Panc1 (cell line): ENCODE results near the gene PLSCR3. TPM values are rescaled to one million over a fixed set of nuclear protein-coding genes. Genes with fewer than 3 reads are reported as not detected.
A peak's percentile ranks its signal among the peaks of the same experiment; 100 is the strongest.

Experiments used
- ATAC-seq: fragments of 200-7000 bp; cut with Tn5 transposase; 2 replicates; pipeline ENCODE4 v1.9.1; 2020; ENCODE audit warnings: mild to moderate bottlenecking, moderate library complexity
- BruUV-seq: library from RNA; stranded (reverse); fragments of 400-500 nt; replicated peaks from 2 replicates; lab custom pipeline; 2021; lab: Mats Ljungman, UMichigan
- CTCF ChIA-PET: fragments of 300-600 bp; sonication (Branson Sonifier 250); formaldehyde crosslinking; loops from one replicate; lab custom pipeline; 2022; ENCODE audit warnings: antibody characterized with exemption; lab: Charles Lee
- POLR2A ChIA-PET: fragments of 300-600 bp; sonication (Branson Sonifier 250); formaldehyde crosslinking; loops from one replicate; lab custom pipeline; 2022; ENCODE audit warnings: antibody characterized with exemption; lab: Charles Lee
- DNase-seq: peaks from one replicate; pipeline ENCODE4 v3.0.0-alpha.2; 2010; ENCODE audit warnings: low read depth, low spot score
- H3K27ac ChIP-seq: 2 replicates; pipeline ENCODE4 v1.5.1; 2011; ENCODE audit warnings: mild to moderate bottlenecking, low read length, inconsistent platforms
- H3K27me3 ChIP-seq: fragments of 200-500 bp; sonication (Bioruptor generic); 2 replicates; pipeline ENCODE4 v1.6.0; 2014; ENCODE audit warnings: low read length, inconsistent platforms; ENCODE audit not compliant: control insufficient read depth, insufficient read depth
- H3K36me3 ChIP-seq: fragments of 200-500 bp; sonication (Bioruptor generic); 2 replicates; pipeline ENCODE4 v1.5.1; 2014; ENCODE audit warnings: inconsistent platforms, mild to moderate bottlenecking, low read length, moderate library complexity; ENCODE audit not compliant: control insufficient read depth, insufficient read depth
- H3K4me1 ChIP-seq: 2 replicates; pipeline ENCODE4 v1.5.1; 2011; ENCODE audit warnings: inconsistent platforms, mild to moderate bottlenecking, low read length, moderate library complexity; ENCODE audit not compliant: control insufficient read depth, insufficient read depth
- H3K4me3 ChIP-seq, 2 experiments: 2 replicates each; pipeline ENCODE4 v1.5.1; 2011 to 2012; ENCODE audit warnings: low read depth in 2 of 2, low read length in 2 of 2, mild to moderate bottlenecking in 2 of 2, inconsistent platforms in 1 of 2, moderate library complexity in 1 of 2
- H3K9me3 ChIP-seq: fragments of 200-500 bp; sonication (Bioruptor generic); 2 replicates; pipeline ENCODE4 v1.5.1; 2014; ENCODE audit warnings: low read depth, mild to moderate bottlenecking, inconsistent platforms, low read length, moderate library complexity; ENCODE audit not compliant: control insufficient read depth, insufficient read depth
- POLR2AphosphoS5 ChIP-seq: IDR thresholded peaks from 2 replicates; pipeline ENCODE4 v1.6.1; 2012; ENCODE audit warnings: mild to moderate bottlenecking, low read depth, low read length, moderate library complexity
- SIN3A ChIP-seq: IDR thresholded peaks from 2 replicates; pipeline ENCODE4 v1.6.1; 2012; ENCODE audit warnings: low read depth, mild to moderate bottlenecking, low read length, moderate library complexity, borderline replicate concordance; ENCODE audit not compliant: insufficient read depth
- TCF7L2 ChIP-seq: IDR thresholded peaks from 2 replicates; pipeline ENCODE4 v1.6.1; 2011; ENCODE audit warnings: mild to moderate bottlenecking, low read depth, low read length, inconsistent platforms
- in situ Hi-C: cut with HindIII; loops from 2 replicates; pipeline ENCODE4 v1.10.0; 2016; ENCODE audit warnings: low sequenced_read_pairs, low pct_unique_long_range_greater_than_20kb
- intact Hi-C: fragments of 100-400 bp; cut with micrococcal nuclease; formaldehyde crosslinking; loops from one replicate; pipeline ENCODE4 v1.10.0; 2022; ENCODE audit not compliant: unreplicated experiment
- total RNA-seq: library from RNA; stranded (reverse); gene quantifications from one replicate; pipeline ENCODE4 v1.2.1, GENCODE V29; 2021; ENCODE audit not compliant: unreplicated experiment
- TF ChIP-seq, protein P1 (sequence below), 2 experiments: IDR thresholded peaks; 2 replicates each; pipeline ENCODE4 v1.6.1; 2011 to 2012; ENCODE audit warnings: low read depth in 2 of 2, control low read depth in 1 of 2, low read length in 1 of 2, mild to moderate bottlenecking in 1 of 2, moderate library complexity in 1 of 2; ENCODE audit not compliant: insufficient read depth in 1 of 2
- TF ChIP-seq, protein P2 (sequence below): fragments of 450-650 bp; IDR thresholded peaks from 2 replicates; pipeline ENCODE4 v1.5.1; 2017; ENCODE audit warnings: mild to moderate bottlenecking

The PLSCR3 gene
- total RNA-seq, 1 experiment from 2014 or later, result 32.0 TPM

DNA sequence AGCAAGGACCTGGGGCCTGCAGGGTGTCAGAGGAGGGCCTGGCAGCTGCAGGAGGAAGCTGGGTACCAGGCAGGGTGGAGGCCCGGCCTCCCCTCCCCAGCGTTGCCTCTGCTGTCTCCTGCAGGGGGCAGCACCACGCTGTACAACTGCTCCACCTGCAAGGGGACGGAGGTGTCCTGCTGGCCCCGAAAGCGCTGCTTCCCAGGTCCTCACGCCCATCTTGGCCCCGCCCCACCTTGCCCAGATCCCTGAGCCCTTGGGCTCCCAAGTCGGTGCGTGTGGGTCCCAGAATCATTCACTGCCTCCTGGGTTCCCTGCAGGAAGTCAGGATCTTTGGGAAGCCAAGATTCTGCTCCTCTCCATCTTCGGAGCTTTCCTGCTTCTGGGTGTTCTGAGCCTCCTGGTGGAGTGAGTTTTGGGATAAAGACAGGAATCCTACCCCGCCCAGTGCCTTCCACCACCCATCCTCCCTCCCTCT is 38.2 kb downstream of the PLSCR3 start:
- TF ChIP-seq TCF7L2, result no peak
- no peak for TF ChIP-seq SIN3A
- TF ChIP-seq, protein P1, sequence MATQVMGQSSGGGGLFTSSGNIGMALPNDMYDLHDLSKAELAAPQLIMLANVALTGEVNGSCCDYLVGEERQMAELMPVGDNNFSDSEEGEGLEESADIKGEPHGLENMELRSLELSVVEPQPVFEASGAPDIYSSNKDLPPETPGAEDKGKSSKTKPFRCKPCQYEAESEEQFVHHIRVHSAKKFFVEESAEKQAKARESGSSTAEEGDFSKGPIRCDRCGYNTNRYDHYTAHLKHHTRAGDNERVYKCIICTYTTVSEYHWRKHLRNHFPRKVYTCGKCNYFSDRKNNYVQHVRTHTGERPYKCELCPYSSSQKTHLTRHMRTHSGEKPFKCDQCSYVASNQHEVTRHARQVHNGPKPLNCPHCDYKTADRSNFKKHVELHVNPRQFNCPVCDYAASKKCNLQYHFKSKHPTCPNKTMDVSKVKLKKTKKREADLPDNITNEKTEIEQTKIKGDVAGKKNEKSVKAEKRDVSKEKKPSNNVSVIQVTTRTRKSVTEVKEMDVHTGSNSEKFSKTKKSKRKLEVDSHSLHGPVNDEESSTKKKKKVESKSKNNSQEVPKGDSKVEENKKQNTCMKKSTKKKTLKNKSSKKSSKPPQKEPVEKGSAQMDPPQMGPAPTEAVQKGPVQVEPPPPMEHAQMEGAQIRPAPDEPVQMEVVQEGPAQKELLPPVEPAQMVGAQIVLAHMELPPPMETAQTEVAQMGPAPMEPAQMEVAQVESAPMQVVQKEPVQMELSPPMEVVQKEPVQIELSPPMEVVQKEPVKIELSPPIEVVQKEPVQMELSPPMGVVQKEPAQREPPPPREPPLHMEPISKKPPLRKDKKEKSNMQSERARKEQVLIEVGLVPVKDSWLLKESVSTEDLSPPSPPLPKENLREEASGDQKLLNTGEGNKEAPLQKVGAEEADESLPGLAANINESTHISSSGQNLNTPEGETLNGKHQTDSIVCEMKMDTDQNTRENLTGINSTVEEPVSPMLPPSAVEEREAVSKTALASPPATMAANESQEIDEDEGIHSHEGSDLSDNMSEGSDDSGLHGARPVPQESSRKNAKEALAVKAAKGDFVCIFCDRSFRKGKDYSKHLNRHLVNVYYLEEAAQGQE (IDR thresholded peaks at IDR 0.05; ENCODE audit: insufficient read depth in 1 of 2, low read depth in 2 of 2, low read length in 1 of 2), result peak in 1 of 2 experiments; percentile 41; a peak in 1 of 4 replicates
- TF ChIP-seq, protein P2, sequence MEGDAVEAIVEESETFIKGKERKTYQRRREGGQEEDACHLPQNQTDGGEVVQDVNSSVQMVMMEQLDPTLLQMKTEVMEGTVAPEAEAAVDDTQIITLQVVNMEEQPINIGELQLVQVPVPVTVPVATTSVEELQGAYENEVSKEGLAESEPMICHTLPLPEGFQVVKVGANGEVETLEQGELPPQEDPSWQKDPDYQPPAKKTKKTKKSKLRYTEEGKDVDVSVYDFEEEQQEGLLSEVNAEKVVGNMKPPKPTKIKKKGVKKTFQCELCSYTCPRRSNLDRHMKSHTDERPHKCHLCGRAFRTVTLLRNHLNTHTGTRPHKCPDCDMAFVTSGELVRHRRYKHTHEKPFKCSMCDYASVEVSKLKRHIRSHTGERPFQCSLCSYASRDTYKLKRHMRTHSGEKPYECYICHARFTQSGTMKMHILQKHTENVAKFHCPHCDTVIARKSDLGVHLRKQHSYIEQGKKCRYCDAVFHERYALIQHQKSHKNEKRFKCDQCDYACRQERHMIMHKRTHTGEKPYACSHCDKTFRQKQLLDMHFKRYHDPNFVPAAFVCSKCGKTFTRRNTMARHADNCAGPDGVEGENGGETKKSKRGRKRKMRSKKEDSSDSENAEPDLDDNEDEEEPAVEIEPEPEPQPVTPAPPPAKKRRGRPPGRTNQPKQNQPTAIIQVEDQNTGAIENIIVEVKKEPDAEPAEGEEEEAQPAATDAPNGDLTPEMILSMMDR, result peak; percentile 91
- Histone ChIP-seq H3K27ac (no peak overlapping the region), H3K27me3 (no peaks in the 10 kb centered on the region), H3K9me3 (no peaks in the 10 kb centered on the region), H3K36me3 (no peaks in the 10 kb centered on the region; the same call in 1 of the 2 replicates), H3K4me1 (peaks cover 6% of the 10 kb centered on the region), H3K4me3 (0 out of 4 replicates have a peak overlapping the region, but pooled peaks of 1 of the 2 experiments have one; percentile 18)
- BruUV-seq, result no TSS peak
- ChIA-PET POLR2A (no interaction called here), CTCF (interaction anchor here (0.6 to 2.2 kb wide), 9 partner anchors 8 to 1607 kb away, joined by 3 to 11 read pairs (median 5); partner anchors contain the start of gene PLSCR3)
- ATAC-seq (peak; percentile 73), DNase-seq (no peak)
- intact Hi-C loops, result loop anchor here (10.0 kb wide), 1 partner anchor 79 kb away; the partner anchor contains the start of genes FGF11 and TMEM102
- in situ Hi-C loops, result no loop called here

DNA sequence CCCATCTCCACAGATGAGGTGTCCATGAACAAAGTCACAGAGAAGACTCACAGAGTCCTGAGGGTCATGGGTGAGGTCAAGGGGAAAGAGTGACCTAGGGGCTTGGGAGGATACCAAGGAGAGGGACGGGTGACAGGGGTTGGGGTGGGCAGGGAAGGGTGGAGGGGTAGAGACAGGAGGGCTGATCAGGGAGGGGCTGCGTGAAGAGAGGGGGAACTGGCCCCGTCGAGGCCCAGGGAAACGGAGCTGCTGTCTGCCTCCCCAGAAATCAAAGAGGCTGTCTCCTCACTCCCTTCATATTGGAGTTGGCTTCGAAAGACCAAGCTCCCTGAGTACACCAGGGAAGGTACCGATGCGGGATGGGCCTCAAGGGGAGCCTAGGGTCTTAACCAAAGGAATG is 38.8 kb downstream of the PLSCR3 start:
- no TSS peak for BruUV-seq
- CTCF ChIA-PET, result interaction anchor here (0.6 to 2.2 kb wide), 6 partner anchors 39 to 1608 kb away, joined by 3 to 11 read pairs (median 4); partner anchors contain the start of gene PLSCR3
- Histone ChIP-seq H3K27ac (no peak overlapping the region), H3K36me3 (no peaks in the 10 kb centered on the region; the same call in 1 of the 2 replicates), H3K4me1 (peaks cover 6% of the 10 kb centered on the region), H3K4me3 (no peak overlapping the region), H3K9me3 (no peaks in the 10 kb centered on the region), H3K27me3 (no peaks in the 10 kb centered on the region)
- in situ Hi-C loops, result no loop called here
- DNase-seq, result no peak
- TF ChIP-seq, protein P1 (IDR thresholded peaks at IDR 0.05; ENCODE audit: insufficient read depth in 1 of 2, low read depth in 2 of 2, low read length in 1 of 2), result no peak
- no peak for TF ChIP-seq POLR2AphosphoS5
- TF ChIP-seq SIN3A, result no peak
- no peak for TF ChIP-seq TCF7L2
- TF ChIP-seq, protein P2, result no peak
- POLR2A ChIA-PET, result no interaction called here
- intact Hi-C loops, result loop anchor here (10.0 kb wide), 1 partner anchor 79 kb away; the partner anchor contains the start of genes FGF11 and TMEM102
- ATAC-seq, result no peak
